Stimulated activated CD8-positive, alpha-beta memory T cell treated with anti-CD3 and anti-CD28 coated beads, Interleukin-12 subunit alpha, Interleukin-12 subunit beta, amount 100 ng/mL, for 24 hours (primary cell): Measurements from ENCODE around the gene TGFBR2.

Source experiments
- DNase-seq: peaks from one replicate; pipeline ENCODE4 v3.0.0-alpha.2; 2020; ENCODE audit errors: extremely low read depth

The TGFBR2 gene

GRCh38 chr3:30606301-30607031 lies at the start of gene TGFBR2:
TGFBR2 (plus strand) TSS chr3:30606601; CDS start chr3:30606884, 283 bp downstream.
- DNase-seq, result peak; percentile 68

GRCh38 chr3:30557746-30558303 lies 48.6 kb upstream of the TGFBR2 start:
- DNase-seq, result no peak

GRCh38 chr3:30563956-30564355 lies 42.4 kb upstream of the TGFBR2 start:
- DNase-seq, result no peak

- no peak for DNase-seq
Measured at GRCh38 chr3:30567139-30567753, 39.2 kb upstream of the TGFBR2 start.

- DNase-seq, result no peak
Measured at GRCh38 chr3:30576946-30577345, 29.5 kb upstream of the TGFBR2 start.

GRCh38 chr3:30577788-30578187 lies 28.6 kb upstream of the TGFBR2 start:
- DNase-seq, result no peak

- DNase-seq, result no peak
Measured at GRCh38 chr3:30578479-30578878, 27.9 kb upstream of the TGFBR2 start.

- DNase-seq, result no peak
Measured at GRCh38 chr3:30578986-30579579, 27.3 kb upstream of the TGFBR2 start.

GRCh38 chr3:30581067-30581585 lies 25.3 kb upstream of the TGFBR2 start:
- no peak for DNase-seq

GRCh38 chr3:30581982-30582381 lies 24.4 kb upstream of the TGFBR2 start:
- DNase-seq, result no peak

GRCh38 chr3:30583973-30584372 lies 22.4 kb upstream of the TGFBR2 start:
- DNase-seq, result no peak

- DNase-seq, result no peak
Measured at GRCh38 chr3:30585654-30586053, 20.7 kb upstream of the TGFBR2 start.

- no peak for DNase-seq
Measured at GRCh38 chr3:30586096-30586805, 20.1 kb upstream of the TGFBR2 start.

- DNase-seq, result no peak
Measured at GRCh38 chr3:30586806-30587486, 19.5 kb upstream of the TGFBR2 start.

GRCh38 chr3:30587904-30588303 lies 18.5 kb upstream of the TGFBR2 start:
- DNase-seq, result no peak

- no peak for DNase-seq
Measured at GRCh38 chr3:30596152-30596551, 10.2 kb upstream of the TGFBR2 start.

- no peak for DNase-seq
Measured at GRCh38 chr3:30597131-30597768, 9.2 kb upstream of the TGFBR2 start.

- DNase-seq, result no peak
Measured at GRCh38 chr3:30597769-30598134, 8.6 kb upstream of the TGFBR2 start.

GRCh38 chr3:30598668-30599545 lies 7.5 kb upstream of the TGFBR2 start:
- no peak for DNase-seq

GRCh38 chr3:30600572-30600971 lies 5.8 kb upstream of the TGFBR2 start:
- DNase-seq, result no peak
